SU-DHL-6 (cell line): ENCODE measurements around the gene TRPV2.

Experiments used
- H2AFZ ChIP-seq: fragments of 200-600 bp; sonication (generic); 2 replicates; pipeline ENCODE4 v1.6.1; 2014; ENCODE audit warnings: low read depth, mild to moderate bottlenecking, moderate library complexity, mixed read lengths, antibody characterized with exemption, low read length; ENCODE audit not compliant: severe bottlenecking
- H3F3A ChIP-seq: fragments of 200-600 bp; shearing (Covaris generic); 2 replicates; pipeline ENCODE4 v1.6.0; 2016; ENCODE audit warnings: antibody characterized with exemption, mild to moderate bottlenecking; ENCODE audit not compliant: insufficient read depth
- H3K27ac ChIP-seq: fragments of 200-600 bp; sonication (generic); 2 replicates; pipeline ENCODE4 v1.5.1; 2016; ENCODE audit warnings: low read depth, mild to moderate bottlenecking, low read length, moderate library complexity, mixed read lengths
- H3K27me3 ChIP-seq: fragments of 200-600 bp; sonication (generic), shearing (Covaris generic); 2 replicates; pipeline ENCODE4 v1.6.0; 2014; ENCODE audit warnings: mild to moderate bottlenecking, low read length
- H3K36me3 ChIP-seq: fragments of 200-600 bp; sonication (generic); 2 replicates; pipeline ENCODE4 v1.6.1; 2014; ENCODE audit warnings: mild to moderate bottlenecking, low read length, mixed read lengths
- H3K4me2 ChIP-seq: fragments of 300-600, 200-600 bp; shearing (Covaris generic), sonication (generic); 2 replicates; pipeline ENCODE4 v1.6.0; 2014; ENCODE audit warnings: low read length, low read depth, mild to moderate bottlenecking; ENCODE audit not compliant: poor library complexity, severe bottlenecking
- H3K4me3 ChIP-seq: fragments of 200-600 bp; sonication (generic); 2 replicates; pipeline ENCODE4 v1.5.1; 2014; ENCODE audit warnings: antibody characterized with exemption, low read length, mild to moderate bottlenecking, mixed read lengths; ENCODE audit not compliant: insufficient read depth, poor library complexity, severe bottlenecking
- H3K79me2 ChIP-seq: fragments of 200-600 bp; sonication (generic); 2 replicates; pipeline ENCODE4 v1.6.1; 2014; ENCODE audit warnings: mild to moderate bottlenecking, low read length, moderate library complexity; ENCODE audit not compliant: insufficient read depth
- H3K9ac ChIP-seq: fragments of 200-600 bp; sonication (generic); 2 replicates; pipeline ENCODE4 v1.7.0; 2014; ENCODE audit warnings: mild to moderate bottlenecking, low read length
- H3K9me2 ChIP-seq: fragments of 200-600 bp; sonication (generic); replicated peaks from 2 replicates; pipeline ENCODE4 v1.6.1; 2014; ENCODE audit warnings: low read length; ENCODE audit not compliant: insufficient read depth
- H3K9me3 ChIP-seq: fragments of 200-600 bp; sonication (generic); 2 replicates; pipeline ENCODE4 v1.6.1; 2014; ENCODE audit warnings: low read length, mixed read lengths; ENCODE audit not compliant: insufficient read depth
- H4K20me1 ChIP-seq: fragments of 200-600 bp; sonication (generic); 2 replicates; pipeline ENCODE4 v1.6.1; 2014; ENCODE audit warnings: low read depth, mild to moderate bottlenecking, antibody characterized with exemption, low read length, moderate library complexity, mixed read lengths
- CTCF ChIP-seq: fragments of 200-600 bp; sonication (generic); IDR thresholded peaks from one replicate; pipeline ENCODE4 v1.5.1; 2017; ENCODE audit warnings: antibody characterized with exemption, mild to moderate bottlenecking, low read length, moderate library complexity; ENCODE audit not compliant: insufficient read depth, poor library complexity, severe bottlenecking
- EZH2phosphoT487 ChIP-seq: fragments of 200-600 bp; sonication (generic), shearing (Covaris generic); conservative IDR thresholded peaks from 2 replicates; pipeline ENCODE4 v1.6.1; 2018; ENCODE audit warnings: mild to moderate bottlenecking, antibody characterized with exemption, low read length, moderate library complexity, mixed read lengths

TRPV2 gene

GRCh38 chr17:16477255-16477654 lies 61.9 kb downstream of the TRPV2 start:
- Histone ChIP-seq H3K9me2 (no peaks in the 10 kb centered on the region), H3K79me2 (no peaks in the 10 kb centered on the region), H3K4me2 (no peak overlapping the region), H3K9me3 (no peaks in the 10 kb centered on the region), H3K9ac (no peak overlapping the region), H3K27ac (no peak overlapping the region), H3K36me3 (no peaks in the 10 kb centered on the region), H3F3A (no peaks in the 10 kb centered on the region), H2AFZ (no peak overlapping the region), H3K4me3 (no peak overlapping the region), H4K20me1 (no peaks in the 10 kb centered on the region), H3K27me3 (no peaks in the 10 kb centered on the region)
- TF ChIP-seq CTCF: no peak
- no peak for TF ChIP-seq EZH2phosphoT487

- no peak overlapping the region for H3K27ac ChIP-seq
- no peaks in the 10 kb centered on the region for H3K79me2 ChIP-seq
- no peaks in the 10 kb centered on the region for H4K20me1 ChIP-seq
- TF ChIP-seq EZH2phosphoT487: no peak
- TF ChIP-seq CTCF: no peak
- no peaks in the 10 kb centered on the region for H3K27me3 ChIP-seq
- no peaks in the 10 kb centered on the region for H3K9me3 ChIP-seq
- no peaks in the 10 kb centered on the region for H3K9me2 ChIP-seq
- H3F3A ChIP-seq: no peaks in the 10 kb centered on the region
- no peaks in the 10 kb centered on the region for H3K36me3 ChIP-seq
- no peak overlapping the region for H2AFZ ChIP-seq
- H3K4me2 ChIP-seq: no peak overlapping the region
- no peak overlapping the region for H3K4me3 ChIP-seq
- no peak overlapping the region for H3K9ac ChIP-seq
These were observed 62.3 kb downstream of the TRPV2 start for GRCh38 chr17:16477666-16478065.

- Histone ChIP-seq H4K20me1 (no peaks in the 10 kb centered on the region), H3K27me3 (no peaks in the 10 kb centered on the region), H3K9me3 (no peaks in the 10 kb centered on the region), H2AFZ (no peak overlapping the region), H3K4me2 (no peak overlapping the region), H3K36me3 (no peaks in the 10 kb centered on the region), H3K79me2 (no peaks in the 10 kb centered on the region), H3F3A (no peaks in the 10 kb centered on the region), H3K27ac (no peak overlapping the region), H3K9ac (no peak overlapping the region), H3K4me3 (no peak overlapping the region), H3K9me2 (no peaks in the 10 kb centered on the region)
- no peak for TF ChIP-seq CTCF
- TF ChIP-seq EZH2phosphoT487: no peak
These were observed 63.3 kb downstream of the TRPV2 start for GRCh38 chr17:16478649-16479048.

GRCh38 chr17:16479264-16479663 lies 63.9 kb downstream of the TRPV2 start:
- no peaks in the 10 kb centered on the region for H3F3A ChIP-seq
- no peaks in the 10 kb centered on the region for H4K20me1 ChIP-seq
- H3K9me3 ChIP-seq: no peaks in the 10 kb centered on the region
- no peak overlapping the region for H3K4me3 ChIP-seq
- no peak overlapping the region for H3K9ac ChIP-seq
- no peaks in the 10 kb centered on the region for H3K36me3 ChIP-seq
- no peak overlapping the region for H3K4me2 ChIP-seq
- no peak overlapping the region for H2AFZ ChIP-seq
- no peaks in the 10 kb centered on the region for H3K79me2 ChIP-seq
- no peaks in the 10 kb centered on the region for H3K27me3 ChIP-seq
- no peak overlapping the region for H3K27ac ChIP-seq
- H3K9me2 ChIP-seq: no peaks in the 10 kb centered on the region
- TF ChIP-seq CTCF: no peak
- TF ChIP-seq EZH2phosphoT487: no peak
